Left ventricle myocardium inferior (tissue), 1 donor: Measurements from ENCODE around the gene TRIM4. TPM values are rescaled to one million over a fixed set of nuclear protein-coding genes. Genes with fewer than 3 reads are reported as not detected.

ENCODE experiments used
- DNase-seq: peaks from one replicate; pipeline ENCODE4 v3.0.0-alpha.2; 2020
- H3K27ac ChIP-seq: fragments of 200-600 bp; replicated peaks from 2 replicates; pipeline ENCODE4 v1.8.0; 2021
- H3K27me3 ChIP-seq: fragments of 200-600 bp; 2 replicates; pipeline ENCODE4 v1.8.0; 2021; ENCODE audit warnings: low read depth
- H3K36me3 ChIP-seq: fragments of 200-600 bp; 2 replicates; pipeline ENCODE4 v1.8.0; 2021
- H3K4me1 ChIP-seq: fragments of 200-600 bp; 2 replicates; pipeline ENCODE4 v1.8.0; 2021
- H3K4me3 ChIP-seq: fragments of 200-600 bp; 2 replicates; pipeline ENCODE4 v1.8.0; 2021; ENCODE audit warnings: mild to moderate bottlenecking, moderate library complexity
- H3K9me3 ChIP-seq: fragments of 200-600 bp; replicated peaks from 2 replicates; pipeline ENCODE4 v1.8.0; 2021
- intact Hi-C: fragments of 100-400 bp; cut with micrococcal nuclease; formaldehyde crosslinking; loops from one replicate; pipeline ENCODE4 v1.11.0; 2022
- total RNA-seq: library from RNA; stranded (reverse); fragmentation: NEBNext Ultra II Directional; extraction: Animal tissue kit (Norgen Biotek cat#: 25700); gene quantifications from one replicate; pipeline ENCODE4 v1.2.1, GENCODE V29; 2021
- TF ChIP-seq, protein P1 (sequence below): fragments of 200-600 bp; IDR thresholded peaks from 2 replicates; pipeline ENCODE4 v1.8.0; 2021; ENCODE audit warnings: antibody characterized with exemption, mild to moderate bottlenecking, borderline replicate concordance
- donor health status: DM: no; HTN: yes; CAD: no; lungs with severe emphysema.

Gene TRIM4
- total RNA-seq, 1 donor from 2014 or later: 7.1 TPM

- Histone ChIP-seq H3K36me3 (no peaks in the 10 kb centered on the region), H3K27me3 (no peaks in the 10 kb centered on the region), H3K4me1 (peaks cover 22% of the 10 kb centered on the region), H3K9me3 (no peaks in the 10 kb centered on the region), H3K4me3 (no peak overlapping the region), H3K27ac (peak overlapping the region; percentile 81)
- DNase-seq: no peak
- TF ChIP-seq, protein P1, sequence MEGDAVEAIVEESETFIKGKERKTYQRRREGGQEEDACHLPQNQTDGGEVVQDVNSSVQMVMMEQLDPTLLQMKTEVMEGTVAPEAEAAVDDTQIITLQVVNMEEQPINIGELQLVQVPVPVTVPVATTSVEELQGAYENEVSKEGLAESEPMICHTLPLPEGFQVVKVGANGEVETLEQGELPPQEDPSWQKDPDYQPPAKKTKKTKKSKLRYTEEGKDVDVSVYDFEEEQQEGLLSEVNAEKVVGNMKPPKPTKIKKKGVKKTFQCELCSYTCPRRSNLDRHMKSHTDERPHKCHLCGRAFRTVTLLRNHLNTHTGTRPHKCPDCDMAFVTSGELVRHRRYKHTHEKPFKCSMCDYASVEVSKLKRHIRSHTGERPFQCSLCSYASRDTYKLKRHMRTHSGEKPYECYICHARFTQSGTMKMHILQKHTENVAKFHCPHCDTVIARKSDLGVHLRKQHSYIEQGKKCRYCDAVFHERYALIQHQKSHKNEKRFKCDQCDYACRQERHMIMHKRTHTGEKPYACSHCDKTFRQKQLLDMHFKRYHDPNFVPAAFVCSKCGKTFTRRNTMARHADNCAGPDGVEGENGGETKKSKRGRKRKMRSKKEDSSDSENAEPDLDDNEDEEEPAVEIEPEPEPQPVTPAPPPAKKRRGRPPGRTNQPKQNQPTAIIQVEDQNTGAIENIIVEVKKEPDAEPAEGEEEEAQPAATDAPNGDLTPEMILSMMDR: no peak
- intact Hi-C loops: no loop called here
Observed at GRCh38 chr7:99930376-99930775, 11.0 kb upstream of the TRIM4 start.

- H3K27ac ChIP-seq: peak overlapping the region; percentile 81
- peak overlapping the region; percentile 58 for H3K4me3 ChIP-seq
- DNase-seq: no peak
- H3K9me3 ChIP-seq: no peaks in the 10 kb centered on the region
- H3K36me3 ChIP-seq: no peaks in the 10 kb centered on the region
- H3K4me1 ChIP-seq: peaks cover 22% of the 10 kb centered on the region
- TF ChIP-seq, protein P1: no peak
- H3K27me3 ChIP-seq: no peaks in the 10 kb centered on the region
- intact Hi-C loops: no loop called here
Observed at GRCh38 chr7:99929730-99930053, 10.4 kb upstream of the TRIM4 start.

- Histone ChIP-seq H3K9me3 (no peaks in the 10 kb centered on the region), H3K4me1 (peaks cover 22% of the 10 kb centered on the region), H3K27me3 (no peaks in the 10 kb centered on the region), H3K36me3 (no peaks in the 10 kb centered on the region), H3K4me3 (peak within 1 kb of the TSS; percentile 58), H3K27ac (peak within 1 kb of the TSS; percentile 81)
- DNase-seq: peak; percentile 62
- TF ChIP-seq, protein P1: peak; percentile 73
- intact Hi-C loops: no loop called here
Observed at GRCh38 chr7:99928994-99929729, 9.8 kb upstream of the TRIM4 start, which contains the start of gene GJC3. Gene GJC3 (minus strand): TSS chr7:99929620. CDS start chr7:99929620, 0 bp downstream.

GRCh38 chr7:99928188-99928587 lies 8.9 kb upstream of the TRIM4 start:
- H3K27ac ChIP-seq: peak overlapping the region; percentile 81
- H3K4me1 ChIP-seq: peaks cover 22% of the 10 kb centered on the region
- H3K27me3 ChIP-seq: no peaks in the 10 kb centered on the region
- no peaks in the 10 kb centered on the region for H3K36me3 ChIP-seq
- no peaks in the 10 kb centered on the region for H3K9me3 ChIP-seq
- no peak overlapping the region for H3K4me3 ChIP-seq
- intact Hi-C loops: no loop called here
- DNase-seq: no peak
- TF ChIP-seq, protein P1: no peak

DNA sequence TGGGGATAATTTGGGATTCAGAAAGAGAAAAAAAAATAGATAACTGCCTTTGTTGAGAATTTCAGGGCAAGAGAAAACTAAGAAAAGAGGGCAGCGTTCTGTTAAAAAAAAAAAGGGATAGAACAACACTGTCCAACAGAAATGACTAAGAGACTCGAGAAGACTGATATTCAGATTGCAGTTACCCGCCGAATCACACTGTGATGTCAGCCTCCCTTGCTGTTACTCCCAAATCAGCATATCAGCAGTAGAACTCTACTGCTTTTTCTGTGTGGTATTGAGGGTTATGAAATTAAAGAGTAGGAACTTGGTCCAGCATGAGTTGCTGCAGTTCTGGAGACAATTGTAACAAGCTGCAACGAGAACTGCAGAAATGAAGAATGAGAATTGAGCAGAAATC lies 8.2 kb upstream of the TRIM4 start:
- intact Hi-C loops: no loop called here
- Histone ChIP-seq H3K4me1 (peaks cover 22% of the 10 kb centered on the region), H3K27ac (no peak overlapping the region), H3K36me3 (no peaks in the 10 kb centered on the region), H3K4me3 (no peak overlapping the region), H3K9me3 (no peaks in the 10 kb centered on the region), H3K27me3 (no peaks in the 10 kb centered on the region)
- TF ChIP-seq, protein P1: no peak
- no peak for DNase-seq
